SU-DHL-6 (cell line): ENCODE data around the gene LIN54.

Experiments
- EZH2phosphoT487 ChIP-seq: fragments of 200-600 bp; sonication (generic), shearing (Covaris generic); conservative IDR thresholded peaks from 2 replicates; pipeline ENCODE4 v1.6.1; 2018; ENCODE audit warnings: mild to moderate bottlenecking, antibody characterized with exemption, low read length, moderate library complexity, mixed read lengths
- TF ChIP-seq, protein P1 (sequence below): fragments of 200-600 bp; sonication (generic); IDR thresholded peaks from one replicate; pipeline ENCODE4 v1.5.1; 2017; ENCODE audit warnings: antibody characterized with exemption, mild to moderate bottlenecking, low read length, moderate library complexity; ENCODE audit not compliant: insufficient read depth, poor library complexity, severe bottlenecking

GRCh38 chr4:82994834-82995233 lies 15.8 kb downstream of the LIN54 start:
- TF ChIP-seq, protein P1, sequence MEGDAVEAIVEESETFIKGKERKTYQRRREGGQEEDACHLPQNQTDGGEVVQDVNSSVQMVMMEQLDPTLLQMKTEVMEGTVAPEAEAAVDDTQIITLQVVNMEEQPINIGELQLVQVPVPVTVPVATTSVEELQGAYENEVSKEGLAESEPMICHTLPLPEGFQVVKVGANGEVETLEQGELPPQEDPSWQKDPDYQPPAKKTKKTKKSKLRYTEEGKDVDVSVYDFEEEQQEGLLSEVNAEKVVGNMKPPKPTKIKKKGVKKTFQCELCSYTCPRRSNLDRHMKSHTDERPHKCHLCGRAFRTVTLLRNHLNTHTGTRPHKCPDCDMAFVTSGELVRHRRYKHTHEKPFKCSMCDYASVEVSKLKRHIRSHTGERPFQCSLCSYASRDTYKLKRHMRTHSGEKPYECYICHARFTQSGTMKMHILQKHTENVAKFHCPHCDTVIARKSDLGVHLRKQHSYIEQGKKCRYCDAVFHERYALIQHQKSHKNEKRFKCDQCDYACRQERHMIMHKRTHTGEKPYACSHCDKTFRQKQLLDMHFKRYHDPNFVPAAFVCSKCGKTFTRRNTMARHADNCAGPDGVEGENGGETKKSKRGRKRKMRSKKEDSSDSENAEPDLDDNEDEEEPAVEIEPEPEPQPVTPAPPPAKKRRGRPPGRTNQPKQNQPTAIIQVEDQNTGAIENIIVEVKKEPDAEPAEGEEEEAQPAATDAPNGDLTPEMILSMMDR = no peak
- no peak for TF ChIP-seq EZH2phosphoT487
